HG03442 (cell line): ENCODE results near the gene NKD1.

ENCODE experiments used
- ATAC-seq: cut with Tn5 transposase; IDR thresholded peaks from one replicate; pipeline ENCODE4 v1.9.1; 2021; ENCODE audit warnings: mild to moderate bottlenecking, moderate library complexity; ENCODE audit not compliant: unreplicated experiment

NKD1 gene

GRCh38 chr16:50640919-50641817, 93.0 kb downstream of the NKD1 start:
- no peak for ATAC-seq

DNA sequence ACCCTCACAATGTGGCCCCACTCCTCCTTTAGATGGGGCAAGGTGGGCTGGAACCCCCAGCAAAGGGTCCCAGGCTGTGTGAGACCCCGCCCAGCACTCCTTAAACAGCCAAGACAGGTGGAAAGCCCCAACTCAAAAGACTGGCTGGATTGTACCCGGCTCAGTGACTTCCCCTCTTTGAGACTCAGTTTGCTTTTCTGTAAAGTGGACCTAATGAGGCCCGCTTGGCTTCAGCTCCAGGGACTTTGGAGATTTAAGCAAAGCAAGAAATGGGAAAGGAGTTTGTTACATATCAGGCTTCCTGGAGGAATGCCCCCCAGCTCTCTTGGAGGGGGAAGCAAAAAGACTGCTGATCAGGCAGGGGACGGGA, 93.6 kb downstream of the NKD1 start:
- ATAC-seq = no peak

DNA sequence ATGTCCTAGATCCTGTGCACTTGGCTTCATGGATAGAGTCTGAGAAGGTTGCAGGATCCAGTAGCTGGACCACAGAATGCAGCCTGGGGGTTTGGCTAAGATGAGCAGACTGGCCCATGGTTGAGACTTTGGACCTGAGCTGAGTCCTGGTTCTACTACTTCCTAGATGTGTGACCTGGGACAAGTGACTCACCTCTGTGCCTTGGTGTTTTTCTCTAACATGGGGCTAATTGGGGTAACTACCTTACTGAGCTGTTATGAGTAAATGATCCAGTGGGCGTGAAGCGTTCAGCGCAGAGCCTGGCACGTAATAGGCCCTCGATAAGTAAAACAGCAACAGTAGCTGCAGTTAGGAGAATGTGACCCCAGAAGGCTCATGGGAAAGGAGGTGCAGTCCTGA, 94.2 kb downstream of the NKD1 start:
- ATAC-seq = no peak

DNA sequence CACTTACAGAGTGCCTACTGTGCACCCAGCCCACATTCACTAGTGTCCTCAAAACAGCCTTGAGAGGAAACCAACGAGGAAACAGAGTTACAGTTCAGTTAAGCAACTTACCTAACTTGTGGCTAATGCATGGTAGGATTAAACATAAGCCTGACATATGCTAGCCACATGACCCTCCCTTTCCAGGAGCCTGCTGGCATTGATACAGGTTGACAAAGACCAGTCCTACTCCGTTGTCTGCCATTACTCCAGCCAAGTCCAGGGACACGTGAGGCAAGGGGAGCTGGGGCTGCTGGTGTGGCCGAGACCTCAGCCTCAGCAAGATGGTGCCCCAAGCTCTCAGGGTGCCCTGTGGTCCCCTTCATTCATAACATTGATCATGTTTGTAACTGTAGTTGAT, 95.0 kb downstream of the NKD1 start:
- ATAC-seq = no peak

DNA sequence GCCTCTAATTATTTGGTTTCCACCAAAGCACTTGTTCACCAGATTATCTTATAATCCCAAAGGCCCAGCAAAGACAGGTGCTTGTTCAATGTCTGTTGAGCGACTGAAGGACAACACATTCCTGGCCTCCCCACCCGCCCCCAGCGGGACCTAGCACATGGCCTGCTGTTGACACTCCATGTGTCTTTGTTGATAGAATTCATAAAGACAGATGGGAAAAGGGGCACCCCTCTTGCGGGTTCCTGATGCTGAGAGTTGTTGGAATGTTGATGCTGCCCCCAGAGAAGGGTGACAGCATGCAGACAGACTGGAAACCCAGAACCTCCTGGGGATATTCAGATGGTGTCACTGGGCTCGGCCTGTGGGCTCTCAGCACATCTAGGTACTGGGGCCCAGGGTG, 96.0 kb downstream of the NKD1 start:
- no peak for ATAC-seq

DNA sequence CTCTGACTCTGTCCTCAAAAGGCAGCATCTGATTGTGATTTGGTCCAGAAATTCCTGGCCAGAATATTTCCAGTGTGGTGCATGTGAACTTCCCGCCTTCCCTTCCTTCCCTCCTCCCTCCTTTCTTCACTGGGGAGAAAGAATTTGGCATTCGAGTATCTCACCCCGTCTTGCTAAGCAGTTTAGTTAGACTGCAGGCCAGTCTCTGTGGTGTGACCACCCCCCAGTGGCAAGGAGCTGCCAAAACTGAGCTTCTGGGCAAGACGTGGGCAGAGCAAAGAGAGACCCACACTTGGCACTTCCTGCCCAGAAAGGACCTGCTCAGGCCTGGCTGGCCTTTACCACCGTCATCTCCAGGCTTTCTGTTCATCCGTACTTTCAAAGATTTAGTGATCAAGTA, 96.5 kb downstream of the NKD1 start:
- ATAC-seq = no peak

DNA sequence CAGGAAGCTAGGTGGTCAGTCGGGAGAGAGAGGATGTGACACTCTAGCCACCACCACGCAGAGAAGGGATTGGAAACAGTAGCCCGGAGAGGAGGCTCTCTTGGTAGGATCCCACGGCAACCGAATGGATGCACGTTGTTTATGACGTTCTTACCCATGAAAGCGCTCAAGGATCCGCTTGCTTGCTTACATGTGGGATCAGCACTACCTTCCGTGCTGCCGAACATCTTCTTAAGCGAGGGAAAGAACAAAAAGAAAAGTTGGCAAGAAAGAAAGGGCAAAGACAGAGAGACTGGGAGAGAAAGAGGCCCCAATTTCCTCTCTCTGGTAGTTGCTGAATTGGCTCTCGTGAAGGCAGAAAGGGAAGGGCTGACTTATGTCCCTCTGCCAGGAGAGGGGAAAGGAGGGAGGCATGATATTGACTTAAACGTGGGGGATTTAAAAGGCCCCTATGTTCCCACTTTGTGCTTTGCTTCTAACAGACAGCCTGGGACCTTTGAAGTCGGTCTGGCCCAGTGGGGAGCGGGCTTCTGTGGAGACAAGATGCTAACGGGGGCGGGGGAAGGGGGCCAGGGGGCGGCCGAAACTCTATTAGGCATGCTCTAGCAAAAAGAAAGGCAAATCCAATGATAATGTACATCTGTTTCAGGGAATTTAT, 97.5 kb downstream of the NKD1 start:
- no peak for ATAC-seq

GRCh38 chr16:50646345-50646744, 98.1 kb downstream of the NKD1 start:
- ATAC-seq = no peak

DNA sequence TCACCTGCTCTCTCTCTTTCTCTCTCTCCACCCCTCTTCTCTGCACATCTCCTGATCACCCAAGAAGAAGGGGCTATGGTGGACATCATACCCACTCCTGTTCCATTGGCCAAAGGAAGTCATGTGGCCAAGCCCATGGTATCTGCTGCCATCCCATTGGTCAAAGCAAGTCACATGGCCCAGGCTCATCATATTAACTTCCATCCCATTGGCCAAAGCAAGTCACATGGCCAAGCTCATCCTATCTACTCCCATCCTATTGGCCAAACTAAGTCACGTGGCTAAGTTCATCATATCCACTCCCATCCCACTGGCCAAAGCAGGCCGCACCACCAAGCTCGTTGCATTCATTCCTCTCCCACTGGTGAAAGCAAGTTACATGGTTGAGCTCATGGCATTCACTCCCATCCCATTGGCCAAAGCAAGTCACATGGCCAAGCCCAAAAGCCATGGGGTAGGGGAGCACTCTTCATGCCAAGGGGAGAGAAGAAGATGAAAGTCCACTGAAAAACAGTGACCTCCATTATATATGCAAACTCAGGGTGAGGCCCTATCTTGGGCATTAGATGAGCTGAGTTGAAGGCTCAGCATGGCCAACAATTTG, 103.7 kb downstream of the NKD1 start:
- no peak for ATAC-seq

GRCh38 chr16:50652836-50653425, 104.7 kb downstream of the NKD1 start:
- ATAC-seq = no peak

GRCh38 chr16:50653633-50654519, 105.7 kb downstream of the NKD1 start:
- ATAC-seq = no peak

GRCh38 chr16:50655558-50656055, 107.4 kb downstream of the NKD1 start:
- no peak for ATAC-seq

DNA sequence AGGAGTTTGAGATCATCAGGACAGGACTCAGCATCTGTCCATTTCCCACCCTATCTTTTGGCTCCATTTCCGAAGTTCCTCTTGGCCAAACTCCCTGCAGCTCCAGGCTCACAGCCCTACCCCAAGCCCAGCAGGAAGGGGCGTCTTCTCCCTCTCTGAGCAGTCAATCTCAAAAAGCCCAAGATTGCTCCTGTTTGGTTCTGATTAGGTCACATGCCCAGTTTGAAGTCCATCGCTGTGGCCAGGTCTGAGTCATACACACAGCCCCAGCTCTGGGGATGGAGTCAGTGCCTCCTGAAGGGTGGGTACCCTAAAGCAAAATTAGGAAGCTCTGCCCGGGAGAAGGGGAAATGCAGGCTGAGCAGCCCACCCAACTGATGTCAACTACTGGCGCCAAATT, 109.0 kb downstream of the NKD1 start:
- no peak for ATAC-seq

- no peak for ATAC-seq
These were observed 111.6 kb downstream of the NKD1 start for GRCh38 chr16:50659806-50660205.

GRCh38 chr16:50662306-50662940, 114.2 kb downstream of the NKD1 start:
- no peak for ATAC-seq

- ATAC-seq = no peak
These were observed 116.1 kb downstream of the NKD1 start for GRCh38 chr16:50664270-50664669.

GRCh38 chr16:50665128-50665878, 117.1 kb downstream of the NKD1 start:
- no peak for ATAC-seq

DNA sequence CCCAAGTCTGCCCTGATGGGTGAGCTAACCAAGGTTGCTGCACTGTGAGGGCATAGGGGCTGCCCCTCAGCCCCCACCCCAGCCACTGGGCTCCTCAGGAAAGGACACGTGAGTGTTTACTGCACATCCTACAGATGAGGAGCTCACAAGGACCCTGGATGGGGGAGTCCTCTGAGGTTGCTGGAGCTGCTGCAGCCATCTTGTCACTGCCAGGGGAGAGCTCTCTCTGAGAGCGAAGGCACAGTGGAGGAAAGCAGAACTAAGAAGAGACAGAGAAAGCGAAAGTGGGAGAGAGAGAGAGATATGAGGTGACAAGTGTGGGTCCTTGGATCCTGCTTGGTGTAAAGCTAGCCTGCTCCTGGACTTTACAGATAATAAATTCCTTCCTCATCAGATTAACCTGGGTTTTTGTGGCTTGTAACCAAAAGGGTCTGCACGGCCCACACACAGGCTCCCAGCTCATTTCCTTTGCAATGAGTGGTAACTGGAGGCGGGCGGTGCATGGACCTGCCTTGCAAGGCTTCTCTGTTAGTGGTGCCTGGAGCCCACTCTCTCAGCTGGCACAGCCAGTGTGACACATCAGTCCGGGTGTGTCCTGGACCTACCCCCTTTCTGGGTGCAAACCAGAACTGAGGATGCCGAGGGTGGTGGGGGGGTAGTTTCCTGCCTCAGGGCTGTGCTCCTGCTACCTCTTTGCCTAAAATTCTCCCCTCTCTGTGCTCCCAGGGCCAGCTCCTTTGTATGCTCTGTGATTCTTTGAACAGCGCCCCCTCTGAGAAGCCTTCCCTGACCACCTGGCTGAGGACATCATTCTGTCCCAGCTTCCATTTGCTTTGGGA, 118.7 kb downstream of the NKD1 start:
- ATAC-seq = peak; percentile 79
